MM.1S (cell line): Measurements from ENCODE around the gene ACKR3.

ENCODE experiments used
- DNase-seq: peaks from one replicate; pipeline ENCODE4 v3.0.0-alpha.2; 2015
- H2AFZ ChIP-seq: fragments of 300-600 bp; sonication (generic); 2 replicates; pipeline ENCODE4 v1.6.0; 2016; ENCODE audit warnings: antibody characterized with exemption, low read length
- H3F3A ChIP-seq: fragments of 300-600 bp; sonication (generic); 2 replicates; pipeline ENCODE4 v1.6.1; 2016; ENCODE audit warnings: mild to moderate bottlenecking, antibody characterized with exemption, low read length, moderate library complexity, mixed read lengths; ENCODE audit not compliant: insufficient read depth
- H3K27ac ChIP-seq: fragments of 300-600 bp; sonication (generic); 2 replicates; pipeline ENCODE4 v1.5.1; 2016; ENCODE audit warnings: mild to moderate bottlenecking, low read length
- H3K27me3 ChIP-seq: fragments of 300-600 bp; sonication (generic); replicated peaks from 2 replicates; pipeline ENCODE4 v1.6.0; 2016; ENCODE audit warnings: low read length; ENCODE audit not compliant: insufficient read depth
- H3K36me3 ChIP-seq: fragments of 300-600 bp; sonication (generic); replicated peaks from 2 replicates; pipeline ENCODE4 v1.6.1; 2016; ENCODE audit warnings: mild to moderate bottlenecking, low read length, mixed read lengths; ENCODE audit not compliant: insufficient read depth
- H3K4me1 ChIP-seq: fragments of 300-600 bp; sonication (generic); 2 replicates; pipeline ENCODE4 v1.6.1; 2016; ENCODE audit warnings: low read length, mixed read lengths
- H3K4me2 ChIP-seq: fragments of 300-600 bp; sonication (generic); 2 replicates; pipeline ENCODE4 v1.6.0; 2016; ENCODE audit warnings: low read depth, low read length
- H3K4me3 ChIP-seq: fragments of 300-600 bp; sonication (generic); 2 replicates; pipeline ENCODE4 v1.5.1; 2016; ENCODE audit warnings: low read length, mixed read lengths
- H3K79me2 ChIP-seq: fragments of 300-600 bp; sonication (generic); 2 replicates; pipeline ENCODE4 v1.6.1; 2016; ENCODE audit warnings: mixed run types, low read length, mixed read lengths
- H3K9ac ChIP-seq: fragments of 300-600 bp; sonication (generic); 2 replicates; pipeline ENCODE4 v1.6.1; 2016; ENCODE audit warnings: low read length, mixed read lengths
- H3K9me2 ChIP-seq: fragments of 300-600 bp; sonication (generic); replicated peaks from 2 replicates; pipeline ENCODE4 v1.6.1; 2016; ENCODE audit warnings: mild to moderate bottlenecking, low read length, mixed read lengths; ENCODE audit not compliant: insufficient read depth
- H3K9me3 ChIP-seq: fragments of 300-600 bp; sonication (generic); replicated peaks from 2 replicates; pipeline ENCODE4 v1.6.1; 2016; ENCODE audit warnings: mild to moderate bottlenecking, low read length, mixed read lengths; ENCODE audit not compliant: insufficient read depth
- H4K20me1 ChIP-seq: fragments of 300-600 bp; sonication (generic); 2 replicates; pipeline ENCODE4 v1.6.1; 2016; ENCODE audit warnings: mild to moderate bottlenecking, low read length, moderate library complexity, mixed read lengths; ENCODE audit not compliant: insufficient read depth
- CTCF ChIP-seq: fragments of 300-600 bp; sonication (generic); IDR thresholded peaks from 2 replicates; pipeline ENCODE4 v1.5.1; 2016; ENCODE audit warnings: antibody characterized with exemption, low read length, mixed read lengths
- EZH2 ChIP-seq: fragments of 300-600 bp; sonication (generic); optimal IDR thresholded peaks from 2 replicates; pipeline ENCODE3; 2017; ENCODE audit warnings: low read depth, mild to moderate bottlenecking, antibody characterized with exemption, low read length, mixed read lengths
- EZH2phosphoT487 ChIP-seq: fragments of 300-600 bp; sonication (generic); IDR thresholded peaks from 2 replicates; pipeline ENCODE4 v1.6.1; 2018; ENCODE audit warnings: antibody characterized with exemption, low read length

ACKR3 gene

GRCh38 chr2:236525411-236525997, 44.1 kb upstream of the ACKR3 start:
- Histone ChIP-seq H3K36me3 (no peaks in the 10 kb centered on the region), H2AFZ (no peak overlapping the region), H3K79me2 (no peaks in the 10 kb centered on the region), H3K27me3 (no peaks in the 10 kb centered on the region), H3F3A (no peaks in the 10 kb centered on the region), H3K4me2 (no peak overlapping the region), H4K20me1 (no peaks in the 10 kb centered on the region), H3K27ac (no peak overlapping the region), H3K9ac (no peak overlapping the region), H3K9me2 (no peaks in the 10 kb centered on the region), H3K9me3 (no peaks in the 10 kb centered on the region), H3K4me1 (no peaks in the 10 kb centered on the region), H3K4me3 (no peak overlapping the region)
- TF ChIP-seq EZH2 (no peak), EZH2phosphoT487 (no peak), CTCF (no peak)
- no peak for DNase-seq

- no peaks in the 10 kb centered on the region for H3K9me3 ChIP-seq
- TF ChIP-seq EZH2: no peak
- TF ChIP-seq EZH2phosphoT487: no peak
- no peak for TF ChIP-seq CTCF
Observed at GRCh38 chr2:236526455-236527158, 43.0 kb upstream of the ACKR3 start.

GRCh38 chr2:236527159-236527630, 42.4 kb upstream of the ACKR3 start:
- Histone ChIP-seq H3K79me2 (no peaks in the 10 kb centered on the region), H3K36me3 (no peaks in the 10 kb centered on the region), H3F3A (no peaks in the 10 kb centered on the region), H3K27me3 (no peaks in the 10 kb centered on the region), H3K4me1 (no peaks in the 10 kb centered on the region), H2AFZ (no peak overlapping the region), H3K4me2 (no peak overlapping the region), H4K20me1 (no peaks in the 10 kb centered on the region), H3K4me3 (no peak overlapping the region), H3K9ac (no peak overlapping the region), H3K27ac (no peak overlapping the region), H3K9me2 (no peaks in the 10 kb centered on the region), H3K9me3 (no peaks in the 10 kb centered on the region)
- TF ChIP-seq EZH2 (no peak), EZH2phosphoT487 (no peak), CTCF (no peak)
- no peak for DNase-seq

More at GRCh38 chr2:236526455-236527158, 43.0 kb upstream of the ACKR3 start:
- DNase-seq: no peak
- H2AFZ ChIP-seq: no peak overlapping the region
- H3K27ac ChIP-seq: no peak overlapping the region
- H3K4me1 ChIP-seq: no peaks in the 10 kb centered on the region
- H3K4me2 ChIP-seq: no peak overlapping the region
- no peaks in the 10 kb centered on the region for H3K36me3 ChIP-seq
- no peak overlapping the region for H3K4me3 ChIP-seq
- no peaks in the 10 kb centered on the region for H3F3A ChIP-seq
- H3K9ac ChIP-seq: no peak overlapping the region
- H3K9me2 ChIP-seq: no peaks in the 10 kb centered on the region
- no peaks in the 10 kb centered on the region for H4K20me1 ChIP-seq
- no peaks in the 10 kb centered on the region for H3K27me3 ChIP-seq
- H3K79me2 ChIP-seq: no peaks in the 10 kb centered on the region
